GM19452 (cell line): ENCODE measurements around the gene SYNE2.
"Not testable (repeated sequence)": the region's sequence is repeated elsewhere in the genome, so short reads cannot be mapped to it uniquely, and the experiment has no call there.

Experiments
- ATAC-seq: cut with Tn5 transposase; IDR thresholded peaks from one replicate; pipeline ENCODE4 v1.9.1; 2021; ENCODE audit not compliant: unreplicated experiment

Gene SYNE2

DNA sequence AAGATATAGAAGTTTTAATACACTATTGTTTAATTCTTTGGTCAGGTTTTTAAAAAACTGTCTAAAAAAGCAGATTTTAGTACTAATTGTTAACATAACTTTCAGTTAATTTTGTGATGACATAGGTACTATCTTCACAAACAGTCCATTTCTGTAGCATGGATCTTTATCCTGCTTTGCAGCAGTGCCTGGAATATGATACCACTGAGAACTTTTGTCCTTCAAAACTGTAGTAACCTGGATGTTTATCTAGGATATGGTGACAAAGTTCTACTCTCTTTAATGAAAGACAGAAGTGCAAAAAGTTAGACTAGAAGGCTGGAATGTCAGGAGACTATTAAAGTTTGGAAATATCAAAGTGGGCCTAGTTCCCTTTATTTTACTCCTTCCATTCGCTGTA lies 159.9 kb downstream of the SYNE2 start:
- ATAC-seq = no peak

DNA sequence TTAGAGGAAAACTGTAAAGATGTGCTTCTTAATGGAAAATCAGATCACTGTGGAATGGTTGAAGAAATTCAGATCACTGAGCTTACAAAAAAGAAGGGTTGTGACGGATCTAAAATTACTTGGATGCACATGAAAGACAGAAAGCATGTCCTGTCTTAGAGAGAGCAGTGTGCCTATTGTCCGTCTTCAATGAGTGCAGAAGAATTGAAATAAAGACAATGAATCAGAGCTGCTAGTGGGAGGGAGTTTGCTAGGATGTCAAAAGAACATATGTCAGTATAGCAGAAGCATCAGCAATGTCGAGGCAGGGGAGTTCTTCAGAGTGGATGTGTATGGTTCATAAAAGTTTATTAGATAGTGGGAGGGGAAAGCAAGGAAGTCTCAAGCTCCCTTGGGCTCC lies 172.7 kb downstream of the SYNE2 start:
- ATAC-seq = no peak

DNA sequence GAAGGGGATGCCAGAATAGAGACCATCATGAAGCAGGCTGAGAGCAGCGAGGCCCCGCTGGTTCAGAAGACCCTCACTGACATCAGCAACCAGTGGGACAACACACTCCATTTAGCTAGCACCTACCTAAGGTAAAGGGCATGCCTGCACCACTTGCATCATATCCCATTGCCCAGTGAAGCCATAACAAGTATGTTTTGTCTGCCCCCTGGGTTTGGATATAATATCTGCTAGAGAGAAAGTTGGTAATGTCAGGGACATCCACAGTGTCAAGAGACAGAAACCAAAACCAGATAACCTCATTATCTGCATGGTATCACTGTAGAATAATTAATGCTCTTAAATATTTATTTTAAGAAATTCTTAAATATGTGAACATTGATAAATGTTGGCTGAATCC lies 173.8 kb downstream of the SYNE2 start:
- ATAC-seq = no peak

DNA sequence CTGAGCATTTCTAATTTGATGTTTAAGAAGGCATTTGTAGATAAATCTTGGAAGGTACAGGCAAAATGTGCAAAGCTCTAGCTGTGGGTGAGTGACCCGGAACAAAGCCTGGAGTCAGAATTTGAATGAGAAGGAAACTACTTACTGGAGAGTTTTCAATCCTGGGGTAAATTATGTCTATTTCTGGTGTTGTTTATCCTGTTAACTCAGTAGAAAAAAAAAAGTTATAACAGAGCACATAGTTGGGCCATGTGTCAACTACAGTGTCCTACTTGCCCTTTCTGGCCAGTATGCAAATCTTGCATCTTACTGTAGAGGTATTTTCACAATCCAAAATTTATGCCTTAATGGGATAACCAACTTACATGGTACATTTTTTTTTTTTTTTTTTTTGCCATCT lies 182.3 kb downstream of the SYNE2 start:
- no peak for ATAC-seq

DNA sequence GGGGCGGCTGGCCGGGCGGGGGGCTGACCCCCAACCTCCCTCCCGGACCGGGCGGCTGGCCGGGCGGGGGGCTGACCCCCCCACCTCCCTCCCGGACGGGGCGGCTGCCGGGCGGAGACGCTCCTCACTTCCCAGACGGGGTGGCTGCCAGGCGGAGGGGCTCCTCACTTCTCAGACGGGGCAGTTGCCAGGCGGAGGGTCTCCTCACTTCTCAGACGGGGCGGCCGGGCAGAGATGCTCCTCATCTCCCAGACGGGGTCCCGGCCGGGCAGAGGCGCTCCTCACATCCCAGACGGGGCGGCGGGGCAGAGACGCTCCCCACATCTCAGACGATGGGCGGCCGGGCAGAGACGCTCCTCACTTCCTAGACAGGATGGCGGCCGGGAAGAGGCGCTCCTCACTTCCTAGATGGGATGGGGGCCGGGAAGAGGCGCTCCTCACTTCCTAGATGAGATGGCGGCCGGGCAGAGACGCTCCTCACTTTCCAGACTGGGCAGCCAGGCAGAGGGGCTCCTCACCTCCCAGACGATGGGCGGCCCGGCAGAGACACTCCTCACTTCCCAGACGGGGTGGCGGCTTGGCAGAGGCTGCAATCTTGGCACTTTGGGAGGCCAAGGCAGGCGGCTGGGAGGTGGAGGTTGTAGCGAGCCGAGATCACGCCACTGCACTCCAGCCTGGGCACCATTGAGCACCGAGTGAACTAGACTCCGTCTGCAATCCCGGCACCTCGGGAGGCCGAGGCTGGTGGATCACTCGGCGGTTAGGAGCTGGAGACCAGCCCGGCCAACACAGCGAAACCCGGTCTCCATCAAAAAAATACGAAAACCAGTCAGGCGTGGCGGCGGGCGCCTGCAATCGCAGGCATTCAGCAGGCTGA lies 185.3 kb downstream of the SYNE2 start:
- not testable (repeated sequence) for ATAC-seq

DNA sequence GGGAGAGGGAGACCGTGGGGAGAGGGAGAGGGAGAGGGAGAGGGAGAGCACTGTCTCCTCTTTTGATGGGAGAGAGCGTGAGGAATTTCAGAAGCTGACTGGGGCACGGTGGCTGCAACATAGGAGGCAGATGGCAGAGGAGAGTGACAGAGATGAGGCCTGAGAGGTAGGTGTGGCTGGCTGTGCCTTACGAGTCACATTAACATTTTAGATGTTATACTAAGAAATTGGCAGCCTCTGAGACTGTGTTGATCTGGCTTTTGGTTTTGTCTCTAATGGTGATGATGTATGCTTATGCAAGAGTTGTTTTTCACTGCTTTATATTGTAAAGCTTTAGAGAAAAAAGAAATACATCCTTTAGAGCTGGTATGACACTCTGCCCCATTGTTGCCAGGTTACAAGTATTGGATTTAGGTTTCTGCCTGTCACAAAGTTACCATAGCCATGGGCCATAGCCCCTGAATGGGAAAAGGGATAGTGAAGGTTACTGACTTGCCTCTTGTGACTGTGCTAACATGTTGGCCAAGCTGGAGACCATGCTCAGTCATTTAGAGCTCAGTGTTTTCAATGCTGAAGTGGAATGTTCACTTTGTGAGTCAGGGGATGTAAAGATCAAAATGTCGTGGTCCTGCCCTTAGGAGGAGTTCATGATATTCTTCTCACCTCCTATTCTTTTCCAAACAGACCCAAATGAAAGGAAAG lies 186.2 kb downstream of the SYNE2 start:
- ATAC-seq = no peak

DNA sequence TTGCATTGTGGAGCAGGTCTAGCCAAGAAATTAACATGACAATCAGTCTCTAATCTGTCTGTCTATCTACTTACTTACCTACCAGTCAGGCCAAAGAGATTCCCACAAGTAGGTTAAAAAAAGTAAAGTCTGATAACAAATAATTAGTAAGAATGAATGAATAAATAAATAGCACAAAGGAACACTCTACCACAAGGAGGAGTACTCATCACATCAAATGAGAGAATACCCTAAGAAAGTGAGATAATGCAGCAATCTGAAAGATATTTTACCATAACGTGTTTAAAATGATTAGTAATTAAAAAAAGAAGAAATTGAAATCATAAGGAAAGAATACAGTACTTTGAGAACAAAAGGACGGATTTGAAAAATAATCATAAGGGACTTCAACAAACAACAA lies 187.2 kb downstream of the SYNE2 start:
- ATAC-seq = no peak

DNA sequence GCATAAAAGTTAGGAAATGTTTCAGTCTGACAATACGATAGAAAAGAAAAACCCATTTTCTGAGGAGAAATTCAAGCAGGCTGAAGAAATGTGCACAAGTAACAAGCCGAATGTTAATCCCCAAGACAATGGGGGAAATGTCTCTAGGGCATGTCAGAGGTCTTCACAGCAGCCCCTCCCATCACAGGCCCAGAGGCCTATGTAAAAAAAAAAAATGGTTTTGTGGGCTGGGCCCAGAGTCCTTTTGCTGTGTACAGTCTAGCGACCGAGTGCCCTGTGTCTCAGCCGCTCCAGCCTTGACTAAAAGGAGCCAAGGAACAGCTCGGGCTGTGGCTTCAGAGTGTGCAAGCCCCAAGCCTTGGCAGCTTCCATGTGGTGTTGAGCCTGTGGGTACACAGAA lies 190.5 kb downstream of the SYNE2 start:
- not testable (repeated sequence) for ATAC-seq

DNA sequence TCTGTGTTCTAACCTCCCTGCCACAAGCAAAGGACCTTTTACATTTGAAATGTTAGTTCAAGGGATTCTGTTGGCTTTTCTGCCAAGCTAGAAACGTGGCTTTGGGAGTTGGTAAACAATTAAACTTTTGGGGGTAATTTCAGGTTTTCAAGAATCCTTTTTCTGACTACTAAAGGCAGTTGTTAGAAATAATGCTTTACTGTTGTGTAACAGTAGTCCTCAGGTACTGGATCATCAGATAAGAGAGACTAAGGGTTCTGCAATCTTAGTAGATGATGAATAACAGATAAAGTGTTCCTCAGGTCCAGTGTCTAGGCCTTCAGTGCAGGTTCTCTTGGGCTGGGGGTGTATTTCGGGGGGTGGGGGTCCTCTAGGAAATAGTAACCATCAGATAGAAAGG lies 192.3 kb downstream of the SYNE2 start:
- no peak for ATAC-seq

DNA sequence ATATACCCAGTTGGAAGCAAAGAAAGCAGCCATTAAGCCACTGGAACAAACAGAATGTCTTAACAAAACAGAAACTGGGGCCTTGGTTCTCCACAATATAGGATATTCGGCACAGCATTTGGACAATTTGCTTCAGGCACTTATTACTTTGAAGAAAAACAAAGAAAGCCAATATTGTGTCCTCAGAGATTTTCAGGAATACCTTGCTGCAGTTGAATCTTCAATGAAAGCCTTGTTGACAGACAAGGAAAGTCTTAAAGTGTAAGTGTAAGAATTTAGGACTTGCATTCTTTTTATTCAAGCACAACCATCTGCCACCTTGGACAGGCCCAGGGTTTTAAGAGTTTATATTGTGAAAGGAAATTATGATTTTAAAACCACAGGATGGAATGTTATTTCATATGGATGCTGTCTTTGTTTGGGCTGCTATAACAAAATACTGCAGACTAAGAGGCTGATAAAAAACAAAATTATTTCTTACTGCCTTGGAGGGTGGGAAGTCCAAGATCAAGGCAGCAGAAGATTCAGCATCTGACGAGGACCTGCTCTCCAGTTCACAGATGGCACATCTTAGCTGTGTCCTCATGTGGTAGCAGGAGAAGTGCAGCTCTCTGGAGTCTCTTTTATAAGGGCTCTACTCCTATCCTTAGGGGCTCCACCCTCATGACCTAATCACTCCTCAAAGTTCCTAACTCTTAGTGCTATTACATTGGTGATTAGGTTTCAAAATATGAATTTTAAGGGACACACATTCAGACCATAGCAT lies 197.0 kb downstream of the SYNE2 start:
- ATAC-seq = no peak

DNA sequence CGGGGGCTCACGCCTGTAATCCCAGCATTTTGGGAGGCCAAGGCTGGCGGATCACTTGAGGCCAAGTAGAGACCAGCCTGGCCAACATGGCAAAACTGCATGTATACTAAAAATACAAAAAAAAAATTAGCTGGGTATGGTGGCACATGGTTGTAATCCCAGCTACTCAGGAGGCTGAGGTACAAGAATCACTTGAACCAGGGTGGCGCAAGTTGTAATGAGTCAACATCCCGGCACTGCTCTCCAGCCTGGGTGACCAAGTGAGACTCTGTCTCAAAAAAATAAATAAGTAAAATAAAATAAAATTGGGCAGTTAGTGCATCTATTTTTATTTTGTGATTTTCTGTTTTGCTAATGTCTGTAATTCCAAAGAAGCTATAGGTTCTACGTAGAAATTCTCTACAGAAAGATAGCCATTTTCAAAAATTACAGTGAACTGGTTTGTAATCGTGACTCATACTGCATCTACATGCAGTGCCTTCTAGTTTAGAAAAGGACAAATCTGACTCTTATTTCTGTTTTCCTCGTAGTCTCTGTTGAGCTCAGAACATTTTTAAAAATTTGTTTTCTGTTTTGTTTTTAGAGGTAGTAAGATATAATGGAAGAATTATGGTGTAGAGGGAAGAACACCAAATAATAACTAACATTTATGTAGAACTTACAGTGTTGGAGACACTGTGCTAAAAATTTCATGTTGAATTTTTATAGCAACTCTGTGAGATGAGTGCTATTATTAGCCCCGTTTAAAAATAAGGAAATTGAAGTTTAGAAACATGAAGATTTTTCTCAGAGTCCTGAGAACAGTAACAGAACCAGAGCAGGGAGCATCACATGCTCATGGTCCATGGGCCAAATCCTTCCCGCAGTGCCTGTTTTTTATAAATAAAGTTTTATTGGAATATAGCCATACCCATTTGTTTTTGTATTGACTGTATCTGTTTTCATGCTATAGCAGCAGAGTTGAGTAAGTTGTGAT lies 201.2 kb downstream of the SYNE2 start:
- ATAC-seq = no peak

DNA sequence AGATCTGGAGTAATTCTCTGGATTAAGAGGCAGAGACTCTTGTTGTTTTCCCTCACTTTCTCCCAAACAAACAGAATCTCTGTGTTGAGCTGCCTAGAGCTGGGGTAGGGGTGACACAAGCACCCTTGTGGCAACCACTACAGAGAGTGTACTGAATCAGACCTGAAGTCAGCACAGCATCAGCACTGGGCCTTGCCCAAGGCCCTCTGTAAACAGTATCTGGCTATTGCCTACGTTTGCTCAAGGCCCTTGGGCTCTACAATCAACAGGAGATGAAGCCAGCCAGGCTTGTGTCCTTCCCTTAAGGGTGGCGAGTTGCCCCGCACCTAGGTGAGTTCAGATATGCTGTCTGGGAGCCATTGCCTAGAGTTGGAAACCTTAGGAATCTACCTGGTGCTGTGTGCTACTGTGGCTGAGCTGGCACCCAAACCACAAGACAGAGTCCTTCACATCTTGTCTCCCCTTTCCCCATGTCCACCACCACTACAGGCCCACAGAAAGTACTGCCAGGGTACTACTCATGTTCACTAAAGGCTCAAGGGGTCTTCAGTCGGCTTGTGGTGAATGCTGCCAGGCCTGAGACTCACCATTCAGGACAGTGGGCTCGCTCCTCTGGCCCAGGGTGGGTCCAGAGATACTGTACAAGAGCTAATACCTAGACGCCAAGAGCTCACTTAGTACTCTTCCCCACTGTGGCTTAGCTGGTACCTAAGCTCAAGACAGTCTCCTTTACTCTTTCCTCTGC lies 206.8 kb downstream of the SYNE2 start:
- ATAC-seq = no peak

DNA sequence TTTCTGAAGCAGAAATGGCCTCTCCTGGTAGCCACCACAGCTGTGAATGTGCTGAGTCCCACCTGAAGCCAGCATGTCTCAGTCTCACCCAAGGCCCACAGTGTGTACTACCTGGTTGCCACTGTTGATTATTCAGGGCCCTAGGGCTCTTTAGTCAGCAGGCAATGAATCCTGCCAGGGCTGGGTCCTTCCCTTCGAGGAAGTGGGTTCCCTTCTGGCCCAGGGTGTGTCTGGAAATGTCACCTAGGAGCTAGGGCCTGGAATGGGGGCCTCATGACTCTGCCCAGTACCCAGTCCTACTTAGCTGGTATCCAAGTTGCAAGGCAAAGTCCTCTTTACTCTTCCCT lies 207.4 kb downstream of the SYNE2 start:
- no peak for ATAC-seq

DNA sequence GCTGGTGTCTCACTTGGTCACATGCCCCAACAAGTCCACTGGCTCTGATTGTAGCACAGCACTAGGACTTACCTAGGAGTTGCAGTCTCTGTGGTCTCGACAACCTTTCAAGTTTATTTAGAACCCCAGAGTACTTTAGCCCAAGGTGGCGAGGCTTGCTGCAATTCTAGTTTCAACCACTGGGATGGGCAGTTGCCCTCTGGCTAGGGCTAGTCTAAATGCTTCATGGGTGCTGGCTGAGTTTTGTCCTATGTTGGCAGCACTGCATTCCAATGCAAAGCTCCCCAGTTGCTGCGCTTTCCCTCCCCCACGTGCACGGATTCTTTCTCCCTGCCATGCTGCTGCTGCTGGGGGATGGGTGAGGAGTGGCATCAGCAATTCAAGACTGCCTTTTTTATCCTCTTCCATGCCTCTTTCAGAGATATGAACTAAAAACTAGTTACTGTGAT lies 207.9 kb downstream of the SYNE2 start:
- no peak for ATAC-seq

DNA sequence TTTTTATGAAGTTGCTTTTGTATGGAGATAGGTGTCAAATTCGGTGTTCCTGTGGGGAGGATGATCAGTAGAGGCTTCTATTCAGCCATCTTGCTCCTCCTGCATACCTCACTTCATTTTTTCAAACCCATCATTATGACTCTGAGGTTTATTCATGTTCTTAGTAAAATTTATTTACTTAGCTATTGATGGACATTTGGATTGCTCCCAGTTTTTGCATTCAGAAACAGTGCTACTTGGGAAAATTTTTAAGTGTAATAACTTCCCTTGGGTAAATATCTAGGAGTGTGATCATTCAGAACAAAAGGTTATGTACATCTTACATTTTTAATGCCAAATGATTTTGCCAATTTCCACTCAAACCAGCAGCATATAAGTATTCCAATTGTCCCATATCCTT lies 208.3 kb downstream of the SYNE2 start:
- ATAC-seq = no peak

DNA sequence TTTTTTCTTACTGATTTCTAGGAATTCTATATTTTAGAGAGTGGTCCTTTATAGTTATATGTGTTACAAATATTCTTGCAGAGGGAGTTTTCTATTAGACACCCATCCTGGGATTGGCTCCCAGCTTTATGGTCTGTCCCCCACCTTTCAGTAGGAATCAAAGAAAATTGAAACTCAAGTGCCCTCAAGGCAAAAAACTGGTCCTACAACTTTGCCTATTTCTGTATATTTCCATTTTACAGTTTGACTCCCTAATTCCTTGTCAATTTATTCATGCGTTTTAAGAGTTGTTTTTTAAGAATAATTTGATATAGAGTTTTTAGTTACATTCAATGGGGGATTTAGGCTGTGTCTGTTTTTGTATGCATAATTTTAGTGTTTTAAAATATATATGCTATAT lies 208.9 kb downstream of the SYNE2 start:
- ATAC-seq = no peak

DNA sequence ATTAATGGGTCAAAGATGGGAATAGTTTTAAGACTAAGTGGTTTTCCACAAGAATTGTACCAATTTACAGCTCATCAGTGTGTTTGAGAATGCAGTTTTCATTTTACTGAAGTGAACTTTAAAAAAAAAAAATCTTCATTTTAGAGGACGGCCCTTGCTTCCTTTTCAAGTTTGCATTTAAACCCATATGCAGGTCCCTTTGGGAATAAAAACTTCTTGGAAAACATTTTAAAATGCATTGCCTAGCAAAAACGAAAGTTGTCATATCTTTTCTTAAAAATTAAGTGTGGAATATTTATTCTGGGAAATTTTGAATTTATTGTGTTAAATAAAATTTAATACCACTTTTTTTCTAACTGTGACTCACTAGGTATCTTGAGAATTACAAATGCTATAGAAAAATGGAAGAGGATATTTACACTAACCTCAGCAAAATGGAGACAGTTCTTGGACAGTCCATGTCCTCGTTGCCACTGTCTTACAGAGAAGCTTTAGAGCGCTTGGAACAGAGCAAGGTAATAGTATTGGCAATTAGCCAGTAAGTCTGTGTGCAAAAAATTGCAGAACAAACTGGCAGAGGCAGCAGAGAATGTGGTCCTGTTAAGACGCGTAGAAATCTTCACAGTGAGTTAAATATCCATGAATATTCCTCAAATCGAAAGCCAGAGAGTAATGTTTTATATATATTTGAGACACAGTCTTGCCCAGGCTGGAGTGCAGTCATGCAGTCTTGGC lies 209.7 kb downstream of the SYNE2 start:
- no peak for ATAC-seq

DNA sequence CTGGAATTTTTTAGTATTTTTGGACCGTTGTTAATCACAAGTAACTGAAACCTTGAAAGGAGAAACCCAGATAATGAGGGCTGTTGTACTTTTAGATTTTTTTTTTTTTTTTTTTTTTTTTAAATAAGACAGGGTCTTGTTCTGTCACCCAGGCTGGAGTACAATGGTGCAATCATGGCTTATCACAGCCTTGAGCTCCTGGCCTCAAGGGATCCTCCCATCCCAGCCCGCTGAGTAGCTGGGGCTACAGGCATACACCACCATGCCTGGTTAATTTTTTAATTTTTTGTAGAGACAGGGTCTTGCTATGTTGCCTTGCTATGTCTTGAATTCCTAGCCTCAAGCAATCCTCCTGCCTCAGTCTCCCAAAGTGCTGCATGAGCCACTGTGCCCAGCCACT lies 211.6 kb downstream of the SYNE2 start:
- ATAC-seq = no peak

DNA sequence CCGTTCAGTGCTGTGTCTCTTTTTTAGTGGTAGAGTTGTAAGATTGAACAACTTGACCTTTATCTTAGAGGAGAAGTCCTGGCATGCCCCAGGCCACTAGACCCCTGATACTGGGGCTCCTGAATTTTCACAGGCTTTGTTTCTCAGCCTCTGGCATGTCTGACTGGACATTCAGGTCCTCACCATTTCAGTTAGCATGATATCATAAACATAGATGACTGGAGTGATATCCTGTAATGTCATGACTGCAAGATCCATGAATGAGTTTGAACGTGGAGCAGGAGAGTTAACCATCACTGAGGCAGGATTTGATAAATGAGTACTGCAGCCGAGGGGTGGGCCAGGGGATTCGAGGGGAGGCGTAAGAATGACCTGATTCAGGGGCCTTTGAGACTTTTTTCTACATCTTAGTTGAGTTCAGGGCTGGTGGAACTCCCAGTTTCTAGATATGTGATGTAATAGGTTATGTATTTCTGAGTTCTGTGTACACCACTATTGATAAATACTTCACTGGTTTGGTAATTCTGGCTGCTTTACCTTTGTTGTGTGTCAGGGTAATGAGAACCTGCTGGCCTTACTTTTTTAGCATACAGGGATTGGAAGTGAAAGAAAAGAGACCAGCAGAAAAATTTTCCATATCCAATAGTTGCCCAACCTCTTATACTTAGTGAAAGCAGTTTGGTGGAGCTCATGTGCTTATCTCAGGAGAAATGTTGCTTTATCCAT lies 217.0 kb downstream of the SYNE2 start:
- ATAC-seq = no peak
